H1 (cell line): ENCODE results near the gene STEAP1B. TPM values are rescaled to one million over a fixed set of nuclear protein-coding genes. Genes with fewer than 3 reads are reported as not detected.

Experiments used
- CTCF ChIA-PET: fragments of 300-600 bp; sonication (Branson Sonifier 250); formaldehyde crosslinking; loops from one replicate; lab custom pipeline; 2021; ENCODE audit not compliant: partially characterized antibody; lab: Charles Lee
- POLR2A ChIA-PET: fragments of 300-600 bp; sonication (Branson Sonifier 250); formaldehyde crosslinking; loops from one replicate; lab custom pipeline; 2021; ENCODE audit warnings: inconsistent platforms; ENCODE audit not compliant: partially characterized antibody; lab: Charles Lee
- DNase-seq, 2 experiments: peaks; one replicate each; pipeline versions ENCODE4 v3.0.0 to v3.0.0-alpha.2; 2010 to 2022; ENCODE audit warnings: low spot score in 2 of 2, low read depth in 1 of 2, mixed read lengths in 1 of 2
- FAIRE-seq: peaks from 2 replicates; lab custom pipeline; 2011; peaks lifted over from hg19 to GRCh38; lab: Jason Lieb, UNC
- H2AFZ ChIP-seq: 2 replicates; pipeline ENCODE4 v1.8.1; 2012; ENCODE audit warnings: low read length, inconsistent platforms
- H2AK5ac ChIP-seq: 2 replicates; pipeline ENCODE4 v1.6.1; 2013; ENCODE audit warnings: low read depth, low read length
- H2BK120ac ChIP-seq: replicated peaks from 2 replicates; pipeline ENCODE3; 2013; ENCODE audit warnings: low read depth, low read length, inconsistent platforms
- H2BK12ac ChIP-seq: 2 replicates; pipeline ENCODE4 v1.6.1; 2013; ENCODE audit warnings: low read depth, low read length
- H2BK15ac ChIP-seq: 2 replicates; pipeline ENCODE4 v1.6.1; 2013; ENCODE audit warnings: low read length
- H2BK20ac ChIP-seq: 2 replicates; pipeline ENCODE4 v1.6.1; 2013; ENCODE audit warnings: low read length
- H2BK5ac ChIP-seq: 2 replicates; pipeline ENCODE4 v1.6.1; 2013; ENCODE audit warnings: low read depth, low read length
- H3K14ac ChIP-seq: 2 replicates; pipeline ENCODE4 v1.6.1; 2013; ENCODE audit warnings: inconsistent platforms; ENCODE audit not compliant: insufficient read length
- H3K18ac ChIP-seq: 2 replicates; pipeline ENCODE4 v1.6.1; 2013; ENCODE audit warnings: low read length; ENCODE audit errors: extremely low read depth
- H3K23ac ChIP-seq: 2 replicates; pipeline ENCODE4 v1.6.1; 2013; ENCODE audit warnings: inconsistent platforms; ENCODE audit not compliant: insufficient read length
- H3K23me2 ChIP-seq: 2 replicates; pipeline ENCODE4 v1.6.1; 2013; ENCODE audit warnings: low read depth, low read length
- H3K27ac ChIP-seq: 2 replicates; pipeline ENCODE4 v1.6.1; 2011; ENCODE audit warnings: low read depth, low read length, inconsistent platforms
- H3K27me3 ChIP-seq, 4 experiments: replicated peaks in 1 of 4; 1 replicate in 1 of 4; 2 replicates in 3 of 4; pipeline versions ENCODE4 v1.6.1 to v1.8.1; 2011 to 2013; ENCODE audit warnings: low read length in 3 of 4, mild to moderate bottlenecking in 3 of 4, inconsistent platforms in 2 of 4, mixed read lengths in 2 of 4, moderate library complexity in 1 of 4; ENCODE audit not compliant: control insufficient read depth in 3 of 4, insufficient read depth in 3 of 4; ENCODE audit errors: extremely low read depth in 1 of 4
- H3K36me3 ChIP-seq, 4 experiments: 2 replicates each; pipeline versions ENCODE4 v1.6.1 to v1.8.1; 2011 to 2013; ENCODE audit warnings: mild to moderate bottlenecking in 4 of 4, low read length in 3 of 4, moderate library complexity in 2 of 4, control low read depth in 1 of 4, inconsistent platforms in 1 of 4; ENCODE audit not compliant: insufficient read depth in 4 of 4, control insufficient read depth in 2 of 4
- H3K4ac ChIP-seq: replicated peaks from 2 replicates; pipeline ENCODE3; 2013; ENCODE audit warnings: low read length, low read depth, mixed read lengths, inconsistent platforms; ENCODE audit not compliant: insufficient read length
- H3K4me1 ChIP-seq, 4 experiments: replicated peaks in 1 of 4; 1 replicate in 1 of 4; 2 replicates in 3 of 4; pipeline versions ENCODE4 v1.6.1 to v1.8.1; 2011 to 2013; ENCODE audit warnings: low read length in 3 of 4, inconsistent platforms in 2 of 4, mixed read lengths in 1 of 4; ENCODE audit not compliant: insufficient read depth in 4 of 4, control insufficient read depth in 3 of 4
- H3K4me2 ChIP-seq, 2 experiments: 2 replicates each; pipeline versions ENCODE4 v1.6.1 to v1.8.1; 2011 to 2013; ENCODE audit warnings: low read depth in 2 of 2, low read length in 2 of 2, control low read depth in 1 of 2, inconsistent platforms in 1 of 2, mild to moderate bottlenecking in 1 of 2; ENCODE audit not compliant: insufficient read depth in 1 of 2
- H3K4me3 ChIP-seq, 4 experiments: fragments of 200-600, 300-600 bp in 1 of 4; sonication (generic), shearing (Covaris generic), sonication (Bioruptor Twin) in 1 of 4; 2 replicates each; pipeline versions ENCODE4 v1.5.1 to v1.8.1; 2011 to 2016; ENCODE audit warnings: low read length in 4 of 4, low read depth in 3 of 4, control low read depth in 2 of 4, inconsistent platforms in 2 of 4, mild to moderate bottlenecking in 2 of 4, mixed read lengths in 1 of 4, moderate library complexity in 1 of 4; ENCODE audit not compliant: insufficient read depth in 2 of 4; ENCODE audit errors: extremely low read depth in 1 of 4
- H3K56ac ChIP-seq: replicated peaks from 2 replicates; pipeline ENCODE3; 2013; ENCODE audit warnings: low read depth, mild to moderate bottlenecking, mixed read lengths, low read length, inconsistent platforms; ENCODE audit not compliant: insufficient read length
- H3K79me1 ChIP-seq: 2 replicates; pipeline ENCODE4 v1.6.1; 2013; ENCODE audit warnings: low read depth, low read length, control low read depth
- H3K79me2 ChIP-seq, 2 experiments: 2 replicates each; pipeline versions ENCODE4 v1.6.1 to v1.8.1; 2012 to 2013; ENCODE audit warnings: low read length in 2 of 2, mild to moderate bottlenecking in 2 of 2, inconsistent platforms in 1 of 2; ENCODE audit not compliant: insufficient read depth in 2 of 2, control insufficient read depth in 1 of 2
- H3K9ac ChIP-seq, 4 experiments: replicated peaks in 1 of 4; 1 replicate in 1 of 4; 2 replicates in 3 of 4; pipeline versions ENCODE4 v1.6.1 to v1.8.1; 2011 to 2013; ENCODE audit warnings: low read depth in 3 of 4, low read length in 3 of 4, control low read depth in 2 of 4, mild to moderate bottlenecking in 2 of 4, moderate library complexity in 2 of 4, inconsistent platforms in 1 of 4; ENCODE audit errors: extremely low read depth in 1 of 4
- H3K9me3 ChIP-seq, 2 experiments: 2 replicates each; pipeline versions ENCODE4 v1.6.1 to v1.8.1; 2012 to 2013; ENCODE audit warnings: mild to moderate bottlenecking in 2 of 2, moderate library complexity in 2 of 2, control low read depth in 1 of 2, inconsistent platforms in 1 of 2, low read depth in 1 of 2, low read length in 1 of 2, mixed read lengths in 1 of 2; ENCODE audit not compliant: insufficient read depth in 2 of 2
- H4K20me1 ChIP-seq, 2 experiments: replicated peaks in 1 of 2; 2 replicates each; pipeline versions ENCODE3 to v1.8.1; 2011 to 2013; ENCODE audit warnings: inconsistent platforms in 2 of 2, low read length in 2 of 2, mild to moderate bottlenecking in 1 of 2; ENCODE audit not compliant: insufficient read depth in 2 of 2, control insufficient read depth in 1 of 2
- H4K5ac ChIP-seq: 2 replicates; pipeline ENCODE4 v1.6.1; 2013; ENCODE audit warnings: low read length, low read depth, mixed read lengths, inconsistent platforms; ENCODE audit not compliant: insufficient read length
- H4K8ac ChIP-seq: 2 replicates; pipeline ENCODE4 v1.8.0; 2013; ENCODE audit warnings: mild to moderate bottlenecking, moderate library complexity, low read length, inconsistent platforms; ENCODE audit not compliant: insufficient read depth; ENCODE audit errors: extremely low read depth
- H4K91ac ChIP-seq: replicated peaks from 2 replicates; pipeline ENCODE3; 2013; ENCODE audit warnings: low read length, mixed read lengths, inconsistent platforms; ENCODE audit not compliant: insufficient read length
- BACH1 ChIP-seq: IDR thresholded peaks from 2 replicates; pipeline ENCODE4 v1.6.1; 2012; ENCODE audit warnings: low read length, improper control_type of control experiment
- RNF2 ChIP-seq: fragments of 200-900, 300-1000 bp; sonication (generic); IDR thresholded peaks from 2 replicates; pipeline ENCODE4 v1.7.1; 2016; ENCODE audit warnings: borderline replicate concordance, low read depth, mild to moderate bottlenecking, antibody characterized with exemption, low read length; ENCODE audit not compliant: poor library complexity, severe bottlenecking; ENCODE audit errors: missing control alignments
- SRF ChIP-seq: IDR thresholded peaks from 2 replicates; pipeline ENCODE4 v1.6.1; 2011; ENCODE audit warnings: mild to moderate bottlenecking, low read depth, low read length, moderate library complexity
- TAF1 ChIP-seq: IDR thresholded peaks from 2 replicates; pipeline ENCODE4 v1.6.1; 2011; ENCODE audit warnings: mild to moderate bottlenecking, low read depth, low read length
- TEAD4 ChIP-seq: IDR thresholded peaks from 2 replicates; pipeline ENCODE4 v1.6.1; 2012; ENCODE audit warnings: low read depth, low read length, inconsistent platforms, mixed read lengths
- WGBS, 2 experiments: shearing (Covaris generic) in 1 of 2; methylation state at CpG; one replicate each; pipeline versions ENCODE4 v1.1.6 to v1.1.7; 2013 to 2015; ENCODE audit warnings: low lambda C conversion rate in 2 of 2, mixed read lengths in 2 of 2, inconsistent platforms in 1 of 2, low coverage in 1 of 2, missing lambda C conversion rate in 1 of 2; ENCODE audit not compliant: insufficient replicate concordance in 2 of 2, insufficient coverage in 1 of 2, insufficient read length in 1 of 2; ENCODE audit errors: extremely low coverage in 1 of 2, missing lambda C conversion rate in 1 of 2; 5-methylcytosine and 5-hydroxymethylcytosine counted together
- polyA plus RNA-seq, 7 experiments: library from polyadenylated mRNA; depleted of rRNA in 3 of 7; stranded (reverse) in 5 of 7; unstranded in 2 of 7; fragments of >200 nt in 5 of 7; fragments of 200-250 nt in 2 of 7; gene quantifications; 1 replicate in 5 of 7; 2 replicates in 1 of 7; 4 replicates in 1 of 7; pipeline versions ENCODE4 v1.2.1 to v1.2.3, GENCODE V29; 2011 to 2013; ENCODE audit warnings: missing spikeins in 2 of 7, mixed read lengths in 2 of 7
- total RNA-seq: library from RNA; stranded (reverse); fragmentation: NEBNext Ultra II Directional; extraction: Animal tissue kit (Norgen Biotek cat#: 25700); gene quantifications from 2 replicates; pipeline ENCODE4 v1.2.1, GENCODE V29; 2021
- TF ChIP-seq, protein P1 (sequence below): IDR thresholded peaks from 2 replicates; pipeline ENCODE4 v1.6.1; 2012; ENCODE audit warnings: inconsistent platforms
- TF ChIP-seq, protein P2 (sequence below): IDR thresholded peaks from 2 replicates; pipeline ENCODE4 v1.6.1; 2011; ENCODE audit warnings: low read length, improper control_type of control experiment
- TF ChIP-seq, protein P3 (sequence below), 3 experiments: IDR thresholded peaks; 1 replicate in 2 of 3; 2 replicates in 1 of 3; pipeline versions ENCODE4 v1.5.1 to v1.6.1; 2011; ENCODE audit warnings: low read length in 3 of 3, mild to moderate bottlenecking in 3 of 3, inconsistent platforms in 2 of 3, low read depth in 1 of 3, moderate library complexity in 1 of 3; ENCODE audit not compliant: insufficient read depth in 1 of 3; ENCODE audit errors: control extremely low read depth in 1 of 3

The STEAP1B gene
- total and polyA plus RNA-seq, 2 of the 8 experiments (the other 6 are each of a cell fraction or from before 2014, with no cell fraction given) = 5.4 to 8.7 TPM

DNA sequence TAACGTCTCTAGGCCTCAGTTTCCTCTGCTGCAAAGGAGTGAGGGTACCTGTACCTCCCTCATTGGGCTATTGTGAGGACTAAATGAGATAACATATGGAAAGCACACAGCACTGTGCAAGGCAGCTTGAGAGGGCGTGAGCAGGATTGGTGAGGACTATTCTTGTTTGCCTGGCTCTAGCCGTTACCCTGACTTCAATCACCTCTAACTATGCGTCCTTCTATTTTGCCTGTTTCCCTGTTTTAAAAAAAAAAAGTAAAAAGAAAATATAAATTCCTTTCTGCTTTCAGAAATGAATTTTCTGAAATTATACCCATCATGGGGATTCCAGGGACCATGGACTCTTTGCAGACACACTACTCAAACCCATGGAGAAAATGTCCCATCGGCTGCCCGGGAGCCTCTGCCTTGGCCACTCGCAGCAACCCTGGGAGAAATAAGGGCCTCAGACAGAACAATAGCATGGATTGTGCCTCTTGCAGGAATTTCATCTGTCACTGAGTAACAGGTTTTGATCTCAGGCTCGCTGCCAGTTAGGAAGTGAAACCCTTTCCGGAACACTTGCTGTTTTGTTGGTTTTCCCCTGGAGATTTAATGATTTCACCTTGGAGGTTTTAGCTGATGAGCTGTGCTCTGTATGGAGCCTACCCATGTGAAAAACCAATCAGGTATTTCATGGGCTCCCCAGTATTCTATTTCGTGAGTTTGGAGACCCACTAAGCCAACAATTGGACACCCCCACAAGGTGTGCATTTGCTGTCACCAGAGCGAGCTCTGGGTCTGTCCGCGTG is 55.6 kb downstream of the STEAP1B start:
- CTCF ChIA-PET = interaction anchor here (1.7 to 2.4 kb wide), 3 partner anchors 8 to 119 kb away, joined by 4 to 20 read pairs (median 5); no protein-coding TSS in a partner anchor
- Histone ChIP-seq H2BK12ac (no peak overlapping the region), H2BK120ac (no peak overlapping the region), H3K4me2 (no peak overlapping the region), H3K56ac (no peak overlapping the region), H2BK20ac (no peak overlapping the region), H3K36me3 (no peaks in the 10 kb centered on the region), H2BK5ac (no peak overlapping the region), H3K4me3 (no peak overlapping the region), H3K79me1 (no peaks in the 10 kb centered on the region), H3K14ac (no peak overlapping the region), H3K27ac (no peak overlapping the region), H3K79me2 (no peaks in the 10 kb centered on the region), H3K4me1 (peaks cover 0 to 10% (median 2%) of the 10 kb centered on the region in 4 experiments; a peak in 2 of 7 replicates), H3K23me2 (no peaks in the 10 kb centered on the region), H3K18ac (no peak overlapping the region), H4K91ac (no peak overlapping the region), H3K9ac (no peak overlapping the region), H3K23ac (no peak overlapping the region), H4K20me1 (no peaks in the 10 kb centered on the region), H3K4ac (no peak overlapping the region), H2AK5ac (no peak overlapping the region), H2BK15ac (no peak overlapping the region), H3K9me3 (no peaks in the 10 kb centered on the region), H2AFZ (no peak overlapping the region), H4K5ac (no peak overlapping the region), H3K27me3 (no peaks in the 10 kb centered on the region), H4K8ac (no peak overlapping the region)
- DNase-seq = no peak
- POLR2A ChIA-PET = no interaction called here
- 89% methylated on average over 13 of the region's 13 CpGs; no CpG with 5 or more reads in 1 of the 2 experiments for WGBS, 2 experiments
- FAIRE-seq = no peak
- TF ChIP-seq RNF2 (no peak), TEAD4 (no peak), TAF1 (no peak), BACH1 (no peak), SRF (no peak)
- TF ChIP-seq, protein P1, sequence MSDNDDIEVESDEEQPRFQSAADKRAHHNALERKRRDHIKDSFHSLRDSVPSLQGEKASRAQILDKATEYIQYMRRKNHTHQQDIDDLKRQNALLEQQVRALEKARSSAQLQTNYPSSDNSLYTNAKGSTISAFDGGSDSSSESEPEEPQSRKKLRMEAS = no peak
- TF ChIP-seq, protein P2, sequence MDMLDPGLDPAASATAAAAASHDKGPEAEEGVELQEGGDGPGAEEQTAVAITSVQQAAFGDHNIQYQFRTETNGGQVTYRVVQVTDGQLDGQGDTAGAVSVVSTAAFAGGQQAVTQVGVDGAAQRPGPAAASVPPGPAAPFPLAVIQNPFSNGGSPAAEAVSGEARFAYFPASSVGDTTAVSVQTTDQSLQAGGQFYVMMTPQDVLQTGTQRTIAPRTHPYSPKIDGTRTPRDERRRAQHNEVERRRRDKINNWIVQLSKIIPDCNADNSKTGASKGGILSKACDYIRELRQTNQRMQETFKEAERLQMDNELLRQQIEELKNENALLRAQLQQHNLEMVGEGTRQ = no peak
- TF ChIP-seq, protein P3, sequence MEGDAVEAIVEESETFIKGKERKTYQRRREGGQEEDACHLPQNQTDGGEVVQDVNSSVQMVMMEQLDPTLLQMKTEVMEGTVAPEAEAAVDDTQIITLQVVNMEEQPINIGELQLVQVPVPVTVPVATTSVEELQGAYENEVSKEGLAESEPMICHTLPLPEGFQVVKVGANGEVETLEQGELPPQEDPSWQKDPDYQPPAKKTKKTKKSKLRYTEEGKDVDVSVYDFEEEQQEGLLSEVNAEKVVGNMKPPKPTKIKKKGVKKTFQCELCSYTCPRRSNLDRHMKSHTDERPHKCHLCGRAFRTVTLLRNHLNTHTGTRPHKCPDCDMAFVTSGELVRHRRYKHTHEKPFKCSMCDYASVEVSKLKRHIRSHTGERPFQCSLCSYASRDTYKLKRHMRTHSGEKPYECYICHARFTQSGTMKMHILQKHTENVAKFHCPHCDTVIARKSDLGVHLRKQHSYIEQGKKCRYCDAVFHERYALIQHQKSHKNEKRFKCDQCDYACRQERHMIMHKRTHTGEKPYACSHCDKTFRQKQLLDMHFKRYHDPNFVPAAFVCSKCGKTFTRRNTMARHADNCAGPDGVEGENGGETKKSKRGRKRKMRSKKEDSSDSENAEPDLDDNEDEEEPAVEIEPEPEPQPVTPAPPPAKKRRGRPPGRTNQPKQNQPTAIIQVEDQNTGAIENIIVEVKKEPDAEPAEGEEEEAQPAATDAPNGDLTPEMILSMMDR (IDR thresholded peaks at IDR 0.05; ENCODE audit: control extremely low read depth in 1 of 3, insufficient read depth in 1 of 3, low read depth in 1 of 3, low read length in 3 of 3) = no peak
